Central memory CD8-positive, alpha-beta T cell (primary cell): ENCODE results near the gene DHPS.
"Not testable (repeated sequence)": the region's sequence is repeated elsewhere in the genome, so short reads cannot be mapped to it uniquely, and the experiment has no call there.

Experiments
- ATAC-seq: fragments of 150-1000 bp; cut with Tn5 transposase; replicated peaks from 2 replicates; pipeline ENCODE4 v1.10.0; 2022; ENCODE audit warnings: mild to moderate bottlenecking, moderate FRiP score, moderate number of reproducible peaks; ENCODE audit not compliant: poor library complexity, severe bottlenecking; ENCODE audit errors: extremely low read depth
- DNase-seq, 2 donors: peaks; one replicate each; pipeline ENCODE4 v3.0.0; 2021; ENCODE audit warnings: low spot score in 2 of 2
- H3K27ac Mint-ChIP-seq: one replicate; pipeline ENCODE4 v1.8.0; 2022; ENCODE audit warnings: low read depth, mild to moderate bottlenecking, moderate library complexity, mixed read lengths
- H3K27me3 Mint-ChIP-seq: one replicate; pipeline ENCODE4 v1.8.0; 2022; ENCODE audit warnings: mixed read lengths
- H3K36me3 Mint-ChIP-seq: one replicate; pipeline ENCODE4 v1.8.0; 2022; ENCODE audit warnings: mild to moderate bottlenecking, moderate library complexity, mixed read lengths; ENCODE audit not compliant: insufficient read depth
- H3K4me1 Mint-ChIP-seq: one replicate; pipeline ENCODE4 v1.8.0; 2022; ENCODE audit warnings: mixed read lengths
- H3K4me3 Mint-ChIP-seq: one replicate; pipeline ENCODE4 v1.8.0; 2022; ENCODE audit warnings: mild to moderate bottlenecking, moderate library complexity, mixed read lengths
- H3K9me3 Mint-ChIP-seq: one replicate; pipeline ENCODE4 v1.8.0; 2022; ENCODE audit warnings: mixed read lengths

The DHPS gene

DNA sequence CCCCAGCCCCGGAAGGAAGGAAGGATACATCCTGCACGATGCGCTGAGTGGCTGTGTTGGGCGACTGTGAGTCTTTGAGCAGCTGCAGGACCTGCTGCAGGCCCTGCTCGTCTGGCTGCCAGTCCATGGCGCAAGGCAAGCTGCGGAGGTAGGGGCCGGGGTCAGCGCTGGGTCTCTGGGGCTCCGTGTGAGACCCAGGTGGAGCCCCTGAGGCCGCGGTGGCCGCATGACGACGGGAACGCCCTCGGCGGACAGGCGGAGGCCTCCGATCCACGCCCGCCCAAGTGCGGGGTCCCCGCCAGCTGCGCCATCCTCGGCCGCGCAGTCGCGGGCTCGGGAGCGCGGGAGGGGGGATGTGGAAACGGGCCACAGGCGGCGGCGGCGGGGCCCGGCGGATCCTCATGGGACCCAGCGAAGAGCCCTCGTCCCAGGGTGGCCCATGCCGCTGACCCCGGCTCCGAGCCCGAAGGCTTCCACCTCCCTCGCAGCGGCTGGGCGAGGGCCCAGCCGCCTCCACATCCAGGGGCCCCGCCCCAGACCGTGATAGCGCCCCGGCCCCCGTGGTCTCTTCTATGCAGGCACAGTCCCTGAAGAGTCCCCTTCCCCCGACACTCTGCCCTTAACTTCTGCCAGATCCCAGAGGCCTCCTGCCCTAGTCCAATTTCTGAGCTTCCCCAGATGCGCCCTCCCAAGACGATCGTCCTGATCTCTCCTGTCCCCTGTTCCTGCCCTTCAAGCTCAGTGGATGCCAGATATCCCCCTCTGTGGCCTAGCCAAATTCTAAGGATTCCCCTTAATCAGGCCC, 39.4 kb upstream of the DHPS start:
- Mint-ChIP-seq H3K27ac (peak overlapping the region; percentile 95), H3K27me3 (no peaks in the 10 kb centered on the region), H3K36me3 (peaks cover 24% of the 10 kb centered on the region), H3K4me3 (peak overlapping the region; percentile 89), H3K4me1 (peaks cover 39% of the 10 kb centered on the region), H3K9me3 (no peaks in the 10 kb centered on the region)
- ATAC-seq: no peak
- DNase-seq: no peak

DNA sequence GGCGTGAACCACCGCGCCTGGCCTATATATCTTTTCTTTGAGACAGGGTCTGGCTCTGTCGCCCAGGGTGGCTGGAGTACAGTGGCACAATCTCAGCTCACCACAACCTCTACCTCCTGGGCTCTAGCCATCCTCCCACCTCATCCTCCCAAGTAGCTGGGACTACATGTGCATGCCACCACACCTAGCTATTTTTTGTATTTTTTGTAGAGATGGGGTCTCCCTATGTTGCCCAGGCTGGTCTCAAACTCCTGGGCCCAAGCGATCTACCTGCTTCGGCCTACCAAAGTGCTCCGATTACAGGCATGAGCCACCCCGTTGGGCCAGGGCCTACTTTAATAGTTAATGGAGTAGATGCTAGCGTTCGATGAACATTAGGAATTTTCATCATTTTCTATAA, 38.6 kb upstream of the DHPS start:
- Mint-ChIP-seq H3K9me3 (no peaks in the 10 kb centered on the region), H3K27me3 (no peaks in the 10 kb centered on the region), H3K4me1 (peaks cover 39% of the 10 kb centered on the region), H3K36me3 (peaks cover 27% of the 10 kb centered on the region), H3K27ac (peak overlapping the region; percentile 95), H3K4me3 (peak overlapping the region; percentile 89)
- no peak for DNase-seq
- ATAC-seq: no peak

DNA sequence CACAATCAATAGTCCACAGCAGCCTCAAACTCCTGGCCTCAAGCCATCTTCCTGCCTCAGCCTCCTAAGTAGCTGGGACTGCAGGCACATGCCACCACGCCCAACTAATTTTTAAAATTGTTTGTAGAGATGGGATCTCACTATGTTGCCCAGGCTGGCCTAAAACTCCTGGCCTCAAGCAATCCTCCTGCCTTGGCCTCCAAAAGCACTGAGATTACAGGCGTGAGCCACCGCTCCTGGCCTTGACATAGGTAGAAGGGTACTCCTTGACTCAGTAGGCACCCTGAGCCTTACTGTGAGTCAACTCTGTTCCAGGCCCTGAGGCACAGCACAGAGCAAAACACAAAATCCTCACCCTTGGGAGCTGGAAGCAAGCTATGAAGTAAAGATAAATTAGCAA, 34.2 kb upstream of the DHPS start:
- no peak for DNase-seq
- peaks cover 17% of the 10 kb centered on the region for H3K4me1 Mint-ChIP-seq
- no peak overlapping the region for H3K27ac Mint-ChIP-seq
- H3K27me3 Mint-ChIP-seq: no peaks in the 10 kb centered on the region
- no peak for ATAC-seq
- H3K4me3 Mint-ChIP-seq: no peak overlapping the region
- no peaks in the 10 kb centered on the region for H3K9me3 Mint-ChIP-seq
- peaks cover 28% of the 10 kb centered on the region for H3K36me3 Mint-ChIP-seq

DNA sequence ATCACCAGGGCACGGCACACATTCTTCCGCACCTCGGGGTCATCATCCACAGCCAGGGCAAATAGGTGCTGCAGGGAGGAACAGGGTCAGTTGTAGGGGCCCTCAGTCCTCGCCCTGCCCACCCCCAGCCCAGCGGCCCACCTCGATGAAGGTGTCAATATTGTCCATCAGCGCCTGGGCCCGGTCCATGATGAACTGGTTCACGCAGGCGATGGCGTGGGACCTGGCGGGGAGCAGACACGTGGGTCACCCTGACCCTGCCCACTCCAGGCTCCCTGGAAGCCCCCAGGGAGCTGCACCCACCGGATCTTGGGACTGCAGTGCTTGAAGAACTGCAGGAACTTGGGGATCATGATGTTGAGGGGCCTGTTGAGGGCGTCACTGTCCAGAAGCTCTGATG, 33.4 kb upstream of the DHPS start:
- no peaks in the 10 kb centered on the region for H3K27me3 Mint-ChIP-seq
- no peaks in the 10 kb centered on the region for H3K9me3 Mint-ChIP-seq
- no peak for DNase-seq
- H3K36me3 Mint-ChIP-seq: peaks cover 28% of the 10 kb centered on the region
- H3K4me1 Mint-ChIP-seq: peaks cover 11% of the 10 kb centered on the region
- no peak for ATAC-seq
- H3K27ac Mint-ChIP-seq: no peak overlapping the region
- H3K4me3 Mint-ChIP-seq: no peak overlapping the region

DNA sequence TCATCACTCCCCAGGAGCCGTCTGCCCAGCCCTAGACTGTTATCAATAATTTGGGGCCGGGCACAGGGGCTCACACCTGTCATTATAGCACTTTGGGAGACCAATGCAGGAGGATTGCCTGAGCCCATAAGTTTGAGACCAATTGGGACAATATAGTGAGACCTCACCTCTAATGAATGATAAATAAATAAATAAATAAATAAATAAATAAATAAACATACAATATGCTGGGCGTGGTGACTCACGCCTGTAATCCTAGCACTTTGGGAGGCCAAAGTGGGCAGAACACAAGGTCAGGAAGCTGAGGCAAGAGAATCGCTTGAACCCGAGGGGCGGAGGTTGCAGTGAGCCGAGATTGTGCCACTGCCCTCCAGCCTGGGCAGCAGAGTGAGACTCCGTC, 31.6 kb upstream of the DHPS start:
- not testable (repeated sequence) for H3K4me3 Mint-ChIP-seq, DNase-seq, H3K27ac Mint-ChIP-seq, H3K27me3 Mint-ChIP-seq, ATAC-seq, H3K4me1 Mint-ChIP-seq, H3K9me3 Mint-ChIP-seq
- peaks cover 28% of the 10 kb centered on the region for H3K36me3 Mint-ChIP-seq

DNA sequence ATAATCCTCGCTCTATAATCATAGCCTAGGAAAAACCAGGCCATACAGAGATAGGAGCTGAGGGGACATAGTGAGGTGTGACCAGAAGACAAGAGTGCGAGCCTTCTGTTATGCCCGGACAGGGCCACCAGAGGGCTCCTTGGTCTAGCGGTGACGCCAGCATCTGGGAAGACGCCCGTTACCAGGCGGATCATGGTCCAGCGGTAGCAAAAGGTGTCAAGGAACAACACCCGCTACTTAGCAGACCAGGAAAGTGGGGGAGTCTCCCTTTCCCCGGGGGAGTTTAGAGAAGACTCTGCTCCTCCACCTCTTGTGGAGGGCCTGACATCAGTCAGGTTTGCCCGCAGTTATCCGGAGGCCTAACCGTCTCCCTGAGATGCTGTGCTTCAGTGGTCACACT, 30.4 kb upstream of the DHPS start:
- H3K4me1 Mint-ChIP-seq, H3K4me3 Mint-ChIP-seq, H3K27me3 Mint-ChIP-seq, ATAC-seq, H3K9me3 Mint-ChIP-seq, DNase-seq, H3K27ac Mint-ChIP-seq: not testable (repeated sequence)
- peaks cover 26% of the 10 kb centered on the region for H3K36me3 Mint-ChIP-seq

DNA sequence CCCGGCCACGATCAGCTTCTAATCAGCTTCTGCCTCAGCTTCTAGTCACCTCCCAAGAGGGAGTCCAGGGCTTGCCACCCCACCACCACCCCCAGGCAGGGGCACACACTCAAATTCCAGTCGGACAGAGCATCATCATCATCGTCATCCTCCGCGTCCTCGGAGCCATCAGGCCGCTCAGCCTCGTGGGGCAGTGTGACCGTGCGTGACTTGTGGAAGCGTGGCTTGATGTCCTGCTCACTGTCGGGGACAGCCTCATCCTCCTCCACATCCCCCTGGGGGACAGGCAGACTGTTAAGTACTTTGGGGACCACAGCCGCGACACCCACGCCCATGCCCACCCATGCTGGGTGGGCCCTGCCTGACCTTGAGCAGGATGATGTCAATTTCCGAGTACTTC, 29.5 kb upstream of the DHPS start:
- H3K27ac Mint-ChIP-seq: no peak overlapping the region
- ATAC-seq: no peak
- no peaks in the 10 kb centered on the region for H3K27me3 Mint-ChIP-seq
- DNase-seq: no peak
- H3K4me3 Mint-ChIP-seq: no peak overlapping the region
- no peaks in the 10 kb centered on the region for H3K9me3 Mint-ChIP-seq
- peaks cover 28% of the 10 kb centered on the region for H3K36me3 Mint-ChIP-seq
- peaks cover 6% of the 10 kb centered on the region for H3K4me1 Mint-ChIP-seq

DNA sequence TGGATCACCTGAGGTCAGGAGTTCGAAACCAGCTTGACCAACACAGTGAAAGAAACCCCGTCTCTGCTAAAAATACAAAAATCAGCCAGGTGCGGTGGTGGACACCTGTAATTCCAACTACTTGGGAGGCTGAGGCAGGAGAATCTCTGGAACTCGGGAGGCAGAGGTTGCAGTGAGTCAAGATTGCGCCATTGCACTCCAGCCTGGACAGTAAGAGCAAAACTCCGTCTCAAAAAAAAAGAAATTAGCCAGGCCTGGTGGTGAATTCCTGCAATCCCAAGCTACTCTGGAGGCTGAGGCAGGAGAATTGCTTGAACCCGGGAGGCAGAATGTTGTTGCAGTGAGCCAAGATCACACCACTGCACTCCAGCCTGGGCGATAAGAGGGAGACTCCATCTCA, 27.0 kb upstream of the DHPS start:
- no peaks in the 10 kb centered on the region for H3K27me3 Mint-ChIP-seq
- no peaks in the 10 kb centered on the region for H3K9me3 Mint-ChIP-seq
- peaks cover 6% of the 10 kb centered on the region for H3K4me1 Mint-ChIP-seq
- DNase-seq (no peak), ATAC-seq (no peak)
- H3K36me3 Mint-ChIP-seq: peaks cover 29% of the 10 kb centered on the region
- H3K4me3 Mint-ChIP-seq: no peak overlapping the region
- H3K27ac Mint-ChIP-seq: no peak overlapping the region

DNA sequence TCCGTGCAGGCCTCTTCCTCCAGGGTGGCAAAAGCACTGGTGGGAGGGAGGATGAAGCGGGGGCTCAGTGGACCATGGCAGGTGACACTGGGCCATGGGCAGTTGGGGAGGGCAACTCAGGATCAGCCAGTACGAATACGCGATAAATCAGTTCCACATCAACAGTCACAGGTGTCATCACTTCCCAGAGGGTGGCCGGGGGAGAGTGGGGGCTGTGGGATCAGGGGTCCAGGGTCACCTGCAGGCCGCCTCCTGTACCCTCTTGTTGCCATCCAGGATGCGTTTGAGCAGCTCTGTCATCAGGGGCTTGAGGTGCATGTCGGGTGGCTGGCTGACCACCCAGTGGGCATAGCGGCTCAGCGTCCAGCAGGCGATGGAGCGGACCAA, 24.6 kb upstream of the DHPS start:
- Mint-ChIP-seq H3K36me3 (peaks cover 32% of the 10 kb centered on the region), H3K27ac (no peak overlapping the region), H3K4me1 (no peaks in the 10 kb centered on the region), H3K27me3 (no peaks in the 10 kb centered on the region), H3K9me3 (no peaks in the 10 kb centered on the region), H3K4me3 (no peak overlapping the region)
- no peak for ATAC-seq
- no peak for DNase-seq

DNA sequence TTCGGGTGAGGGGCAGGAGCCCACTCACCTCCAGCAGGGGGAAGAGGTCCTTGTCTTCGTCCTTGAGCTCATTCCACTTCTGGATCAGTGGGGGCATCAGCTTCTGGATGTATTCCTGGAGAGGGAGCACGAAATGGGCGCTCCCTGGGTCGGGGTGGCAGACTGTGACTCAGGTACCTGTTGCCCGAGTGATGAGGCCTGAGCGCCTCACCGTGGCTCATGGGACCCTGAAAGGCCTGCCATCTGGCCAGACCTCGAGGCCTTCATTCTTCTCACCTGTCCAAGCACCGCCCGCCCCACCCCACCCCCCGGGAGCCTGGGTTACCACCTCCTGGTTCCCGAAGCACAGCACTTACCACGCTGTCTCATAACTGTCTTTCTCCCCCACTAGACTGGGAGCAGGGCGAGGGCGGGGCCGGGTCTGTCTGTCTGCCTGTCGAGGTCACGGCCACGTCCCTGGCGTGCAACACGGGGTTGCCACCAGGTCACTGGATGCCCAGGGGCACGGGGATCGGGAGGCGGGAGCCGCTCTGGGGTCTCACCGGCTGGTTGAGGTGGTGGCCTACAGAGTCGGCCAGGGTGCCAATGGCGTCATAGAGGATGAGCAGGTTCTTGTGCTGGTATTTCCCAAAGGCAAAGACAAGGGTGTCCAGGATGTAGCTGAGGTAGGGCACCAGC, 24.1 kb upstream of the DHPS start:
- no peaks in the 10 kb centered on the region for H3K9me3 Mint-ChIP-seq
- H3K4me3 Mint-ChIP-seq: no peak overlapping the region
- H3K36me3 Mint-ChIP-seq: peaks cover 30% of the 10 kb centered on the region
- H3K27me3 Mint-ChIP-seq: no peaks in the 10 kb centered on the region
- no peaks in the 10 kb centered on the region for H3K4me1 Mint-ChIP-seq
- ATAC-seq (no peak), DNase-seq (no peak)
- no peak overlapping the region for H3K27ac Mint-ChIP-seq

DNA sequence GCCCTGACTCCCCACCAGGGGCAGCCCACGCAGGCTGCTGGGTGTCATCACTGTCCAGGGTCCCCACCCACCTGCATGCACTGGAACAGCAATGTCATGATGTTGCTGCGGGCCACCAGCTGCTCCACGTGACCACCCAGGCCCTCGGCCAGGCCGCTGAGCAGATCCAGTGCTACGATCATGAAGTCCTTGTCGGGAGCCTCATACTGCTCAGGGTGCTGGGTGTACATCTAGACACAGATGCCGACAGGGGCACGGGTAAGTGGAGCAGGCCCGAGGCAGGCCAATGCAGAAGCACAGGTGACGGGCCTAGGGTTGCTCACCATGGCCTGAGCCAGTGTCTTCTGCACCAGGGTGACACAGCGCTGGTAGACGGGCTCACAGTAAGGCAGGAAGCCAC, 23.5 kb upstream of the DHPS start:
- no peaks in the 10 kb centered on the region for H3K9me3 Mint-ChIP-seq
- no peak overlapping the region for H3K4me3 Mint-ChIP-seq
- H3K27ac Mint-ChIP-seq: no peak overlapping the region

DNA sequence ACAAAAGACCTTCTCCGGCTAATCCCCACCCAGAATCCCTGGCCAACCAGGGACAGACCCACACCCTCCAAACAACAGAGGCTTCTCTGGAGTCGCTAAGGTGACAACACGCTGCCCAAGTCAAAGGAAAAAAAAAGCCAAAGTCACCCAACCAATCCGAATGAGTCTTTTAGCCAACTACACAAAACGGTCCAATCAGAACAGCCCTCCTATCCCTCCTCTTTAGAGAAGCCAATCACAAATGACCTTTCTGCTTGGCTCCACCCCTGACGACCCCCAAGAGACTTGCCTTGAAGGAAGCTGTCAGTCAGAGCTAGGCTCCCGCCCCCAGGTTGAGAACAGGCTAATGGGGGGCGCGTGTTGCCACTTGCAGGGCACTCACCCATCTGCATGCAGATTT, 21.4 kb upstream of the DHPS start:
- H3K4me3 Mint-ChIP-seq: no peak overlapping the region
- H3K36me3 Mint-ChIP-seq: peaks cover 28% of the 10 kb centered on the region
- DNase-seq (no peak), ATAC-seq (no peak)
- H3K27me3 Mint-ChIP-seq: no peaks in the 10 kb centered on the region
- H3K4me1 Mint-ChIP-seq: peaks cover 4% of the 10 kb centered on the region
- H3K9me3 Mint-ChIP-seq: no peaks in the 10 kb centered on the region
- no peak overlapping the region for H3K27ac Mint-ChIP-seq

More for the DNA sequence above, 23.5 kb upstream of the DHPS start:
- H3K36me3 Mint-ChIP-seq: peaks cover 30% of the 10 kb centered on the region
- no peaks in the 10 kb centered on the region for H3K27me3 Mint-ChIP-seq
- ATAC-seq (no peak), DNase-seq (no peak)
- no peaks in the 10 kb centered on the region for H3K4me1 Mint-ChIP-seq

DNA sequence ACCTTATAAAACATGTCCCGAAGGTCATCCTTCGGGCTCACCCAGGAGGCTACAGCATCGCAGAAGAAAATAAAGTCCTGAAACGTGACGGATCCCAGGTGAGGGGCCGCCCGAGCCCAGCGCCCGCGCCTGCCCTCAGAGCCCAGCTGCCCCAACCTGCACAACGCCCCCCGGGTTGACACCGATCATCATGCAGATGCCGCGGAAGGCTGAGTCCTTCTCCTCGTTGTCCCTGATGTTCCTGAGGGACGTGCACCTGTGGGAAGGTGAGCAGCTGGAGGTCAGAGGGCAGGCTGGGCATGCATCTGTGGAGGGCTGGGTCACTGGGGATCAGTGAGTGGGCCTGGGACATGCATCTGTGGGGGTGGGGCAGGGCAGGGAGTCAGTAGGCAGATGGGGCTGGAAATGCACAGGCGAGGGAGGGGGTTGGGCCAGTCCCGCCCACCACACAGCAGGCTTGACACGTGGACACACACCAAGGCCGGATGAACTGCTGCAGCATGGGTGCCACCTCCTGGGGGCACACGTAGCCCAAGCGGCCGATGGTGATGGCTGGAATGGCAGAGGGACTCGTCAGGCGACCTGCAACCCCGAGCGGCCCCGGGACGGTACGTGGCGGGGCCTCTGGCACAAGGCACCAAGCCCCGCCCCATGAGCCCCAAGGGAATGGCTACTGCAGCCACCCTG, 20.1 kb upstream of the DHPS start:
- no peak overlapping the region for H3K4me3 Mint-ChIP-seq
- peaks cover 6% of the 10 kb centered on the region for H3K4me1 Mint-ChIP-seq
- no peak for DNase-seq
- ATAC-seq: no peak
- H3K9me3 Mint-ChIP-seq: no peaks in the 10 kb centered on the region
- H3K27ac Mint-ChIP-seq: no peak overlapping the region
- peaks cover 27% of the 10 kb centered on the region for H3K36me3 Mint-ChIP-seq
- H3K27me3 Mint-ChIP-seq: no peaks in the 10 kb centered on the region
